Tibial nerve (tissue), 4 donors: ENCODE results near the gene DPH3.

Source experiments
- CTCF ChIP-seq, 5 experiments: fragments of 200-600 bp in 3 of 5; fragments of 450-650 bp in 2 of 5; sonication (generic) in 3 of 5; IDR thresholded peaks; one replicate each; pipeline ENCODE4 v1.5.1; 2016 to 2019; ENCODE audit warnings: antibody characterized with exemption in 5 of 5, mild to moderate bottlenecking in 3 of 5, moderate library complexity in 2 of 5
- EP300 ChIP-seq, 2 donors: sonication (generic); formaldehyde crosslinking; IDR thresholded peaks; one replicate each; pipeline ENCODE4 v1.6.1; 2017; ENCODE audit warnings: antibody characterized with exemption in 2 of 2, mild to moderate bottlenecking in 1 of 2
- POLR2A ChIP-seq, 2 donors: fragments of 450-650 bp; IDR thresholded peaks; one replicate each; pipeline ENCODE4 v1.6.1; 2017; ENCODE audit warnings: antibody characterized with exemption in 2 of 2, mild to moderate bottlenecking in 2 of 2, moderate library complexity in 2 of 2

GRCh38 chr3:16253601-16254000, 11.1 kb downstream of the DPH3 start:
- no peak for TF ChIP-seq CTCF (IDR thresholded peaks at IDR 0.05)
- no peak for TF ChIP-seq POLR2A (IDR thresholded peaks at IDR 0.05)
- TF ChIP-seq EP300 (IDR thresholded peaks at IDR 0.05): peak in 1 of 2 donors; percentile 84
